Astrocyte (in vitro differentiated cells and primary cell): ENCODE results near the gene ATP8B4. TPM values are rescaled to one million over a fixed set of nuclear protein-coding genes. Genes with fewer than 3 reads are reported as not detected.

ENCODE experiments used
- DNase-seq: peaks from one replicate; pipeline ENCODE4 v3.0.0-alpha.2; 2010; ENCODE audit warnings: low read depth
- FAIRE-seq: peaks from 2 replicates; lab custom pipeline; 2011; peaks lifted over from hg19 to GRCh38; lab: Jason Lieb, UNC
- H2AFZ ChIP-seq: 2 replicates; pipeline ENCODE4 v1.6.0; 2012; ENCODE audit warnings: low read depth, low read length, inconsistent platforms
- H3K27ac ChIP-seq: 2 replicates; pipeline ENCODE4 v1.5.1; 2011; ENCODE audit warnings: low read depth, low read length, inconsistent platforms
- H3K27me3 ChIP-seq: 2 replicates; pipeline ENCODE4 v1.6.0; 2011; ENCODE audit warnings: low read length, inconsistent platforms; ENCODE audit not compliant: insufficient read depth
- H3K36me3 ChIP-seq: 2 replicates; pipeline ENCODE4 v1.5.1; 2011; ENCODE audit warnings: low read length, inconsistent platforms; ENCODE audit not compliant: insufficient read depth
- H3K4me1 ChIP-seq: 2 replicates; pipeline ENCODE4 v1.5.1; 2011; ENCODE audit warnings: low read length, inconsistent platforms; ENCODE audit not compliant: insufficient read depth
- H3K4me2 ChIP-seq: 2 replicates; pipeline ENCODE4 v1.6.0; 2012; ENCODE audit warnings: low read length, inconsistent platforms
- H3K4me3 ChIP-seq: 2 replicates; pipeline ENCODE4 v1.5.1; 2011; ENCODE audit warnings: low read depth, mild to moderate bottlenecking, low read length, inconsistent platforms; ENCODE audit not compliant: insufficient read depth
- H3K79me2 ChIP-seq: 2 replicates; pipeline ENCODE4 v1.6.0; 2012; ENCODE audit warnings: mild to moderate bottlenecking, low read length, inconsistent platforms; ENCODE audit not compliant: insufficient read depth
- H3K9ac ChIP-seq: 2 replicates; pipeline ENCODE4 v1.6.0; 2012; ENCODE audit warnings: mild to moderate bottlenecking, low read length, inconsistent platforms
- H3K9me3 ChIP-seq: 2 replicates; pipeline ENCODE4 v1.5.1; 2012; ENCODE audit warnings: low read depth, mild to moderate bottlenecking, low read length, inconsistent platforms; ENCODE audit not compliant: insufficient read depth
- H4K20me1 ChIP-seq: 2 replicates; pipeline ENCODE4 v1.6.0; 2012; ENCODE audit warnings: low read length, inconsistent platforms; ENCODE audit not compliant: insufficient read depth
- H3K27ac Mint-ChIP-seq: one replicate; pipeline ENCODE4 v1.8.0; 2021; ENCODE audit warnings: mild to moderate bottlenecking, mixed read lengths; ENCODE audit not compliant: unreplicated experiment
- H3K27me3 Mint-ChIP-seq: one replicate; pipeline ENCODE4 v1.8.0; 2021; ENCODE audit warnings: low read depth, mixed read lengths; ENCODE audit not compliant: unreplicated experiment
- H3K36me3 Mint-ChIP-seq: one replicate; pipeline ENCODE4 v1.8.0; 2021; ENCODE audit warnings: low read depth, mixed read lengths; ENCODE audit not compliant: unreplicated experiment
- H3K4me1 Mint-ChIP-seq: one replicate; pipeline ENCODE4 v1.8.0; 2021; ENCODE audit warnings: low read depth, mixed read lengths; ENCODE audit not compliant: unreplicated experiment
- H3K4me3 Mint-ChIP-seq: one replicate; pipeline ENCODE4 v1.8.0; 2021; ENCODE audit warnings: mild to moderate bottlenecking, moderate library complexity, mixed read lengths; ENCODE audit not compliant: unreplicated experiment
- H3K9me3 Mint-ChIP-seq: one replicate; pipeline ENCODE4 v1.8.0; 2021; ENCODE audit warnings: mild to moderate bottlenecking, mixed read lengths; ENCODE audit not compliant: unreplicated experiment
- CTCF ChIP-seq: IDR thresholded peaks from 2 replicates; pipeline ENCODE4 v1.5.1; 2011; ENCODE audit warnings: low read depth, mild to moderate bottlenecking, inconsistent platforms, low read length, moderate library complexity; ENCODE audit not compliant: insufficient read depth
- EZH2 ChIP-seq: IDR thresholded peaks from 2 replicates; pipeline ENCODE4 v1.6.1; 2012; ENCODE audit warnings: mild to moderate bottlenecking, low read length, inconsistent platforms; ENCODE audit not compliant: insufficient read depth
- total RNA-seq: library from RNA; stranded (reverse); gene quantifications from 2 replicates; pipeline ENCODE4 v1.2.1, GENCODE V29; 2021

The ATP8B4 gene
- total RNA-seq, 1 donor from 2014 or later, result 0.23 TPM

DNA sequence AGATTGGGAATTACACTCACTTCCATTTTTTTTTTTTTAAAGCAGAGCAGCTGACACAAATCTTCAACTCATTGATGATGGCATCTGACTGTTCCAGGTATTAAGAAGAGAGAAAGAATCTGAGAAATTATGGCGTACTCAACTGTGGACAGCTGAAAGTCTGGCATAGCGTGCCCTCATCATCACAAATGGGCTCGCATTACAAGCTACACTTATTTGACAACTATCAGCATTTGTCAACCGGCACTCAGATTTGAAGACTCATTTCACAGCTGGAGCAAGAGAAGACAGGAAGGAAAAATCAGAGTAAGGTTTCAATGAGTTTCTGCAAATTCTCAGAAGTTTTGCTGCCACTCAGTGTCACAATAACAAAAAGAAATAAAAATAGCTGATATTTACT is 235.9 kb downstream of the ATP8B4 start:
- DNase-seq (no peak), FAIRE-seq (no peak)
- Histone ChIP-seq H3K79me2 (no peaks in the 10 kb centered on the region), H3K9me3 (no peaks in the 10 kb centered on the region), H3K27me3 (no peaks in the 10 kb centered on the region), H3K36me3 (no peaks in the 10 kb centered on the region), H3K27ac (no peak overlapping the region), H2AFZ (no peak overlapping the region), H3K4me3 (no peak overlapping the region), H4K20me1 (no peaks in the 10 kb centered on the region), H3K4me2 (no peak overlapping the region), H3K4me1 (no peaks in the 10 kb centered on the region), H3K9ac (no peak overlapping the region)
- Mint-ChIP-seq H3K9me3 (peaks cover 4% of the 10 kb centered on the region), H3K27me3 (peaks cover 2% of the 10 kb centered on the region), H3K4me1 (no peaks in the 10 kb centered on the region), H3K4me3 (no peak overlapping the region), H3K27ac (no peak overlapping the region), H3K36me3 (no peaks in the 10 kb centered on the region)
- TF ChIP-seq EZH2 (no peak), CTCF (no peak)

DNA sequence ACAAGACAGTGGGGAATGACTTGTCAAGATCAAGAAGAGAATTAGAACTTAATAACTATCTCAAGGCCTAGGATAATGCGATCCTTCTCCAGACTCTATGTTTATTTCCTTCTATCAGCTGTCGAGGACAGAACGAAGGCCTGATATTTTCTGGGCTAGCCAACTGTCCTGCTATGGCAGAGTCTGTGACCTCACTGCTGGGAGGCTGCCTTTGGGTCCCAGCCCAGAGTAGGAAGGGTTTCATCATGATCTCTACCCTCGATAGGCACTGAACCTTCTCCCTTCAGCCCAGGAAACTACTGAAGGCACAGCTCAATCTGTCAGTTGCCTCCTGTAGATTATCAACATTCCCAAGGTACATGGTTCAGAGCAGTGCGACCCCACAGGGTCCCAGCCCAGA is 237.2 kb downstream of the ATP8B4 start:
- Histone ChIP-seq H3K27me3 (no peaks in the 10 kb centered on the region), H4K20me1 (no peaks in the 10 kb centered on the region), H2AFZ (no peak overlapping the region), H3K79me2 (no peaks in the 10 kb centered on the region), H3K9ac (no peak overlapping the region), H3K9me3 (no peaks in the 10 kb centered on the region), H3K27ac (no peak overlapping the region), H3K4me2 (no peak overlapping the region), H3K4me1 (no peaks in the 10 kb centered on the region), H3K4me3 (no peak overlapping the region), H3K36me3 (no peaks in the 10 kb centered on the region)
- no peak for DNase-seq
- H3K36me3 Mint-ChIP-seq, result no peaks in the 10 kb centered on the region
- peaks cover 4% of the 10 kb centered on the region for H3K9me3 Mint-ChIP-seq
- no peak for FAIRE-seq
- H3K4me3 Mint-ChIP-seq, result no peak overlapping the region
- peaks cover 2% of the 10 kb centered on the region for H3K27me3 Mint-ChIP-seq
- TF ChIP-seq CTCF (no peak), EZH2 (no peak)
- H3K27ac Mint-ChIP-seq, result no peak overlapping the region
- no peaks in the 10 kb centered on the region for H3K4me1 Mint-ChIP-seq

- Mint-ChIP-seq H3K9me3 (peaks cover 4% of the 10 kb centered on the region), H3K4me1 (no peaks in the 10 kb centered on the region), H3K27me3 (peaks cover 2% of the 10 kb centered on the region), H3K36me3 (no peaks in the 10 kb centered on the region), H3K4me3 (no peak overlapping the region), H3K27ac (no peak overlapping the region)
- H3K4me1 ChIP-seq, result no peaks in the 10 kb centered on the region
- no peak overlapping the region for H3K4me2 ChIP-seq
- H3K36me3 ChIP-seq, result no peaks in the 10 kb centered on the region
- no peaks in the 10 kb centered on the region for H4K20me1 ChIP-seq
- H3K9me3 ChIP-seq, result no peaks in the 10 kb centered on the region
- H3K27ac ChIP-seq, result no peak overlapping the region
- H3K79me2 ChIP-seq, result no peaks in the 10 kb centered on the region
- H3K27me3 ChIP-seq, result no peaks in the 10 kb centered on the region
- TF ChIP-seq CTCF, result no peak
- H2AFZ ChIP-seq, result no peak overlapping the region
- no peak overlapping the region for H3K4me3 ChIP-seq
- no peak overlapping the region for H3K9ac ChIP-seq
- no peak for FAIRE-seq
- no peak for DNase-seq
These were observed 237.6 kb downstream of the ATP8B4 start for GRCh38 chr15:49881433-49881832.
